Right hindlimb (tissue), 1 donor: Measurements from ENCODE around the gene PPP3R2.
A peak's percentile ranks its signal among the peaks of the same experiment; 100 is the strongest.
"Not testable (repeated sequence)": the region's sequence is repeated elsewhere in the genome, so short reads cannot be mapped to it uniquely, and the experiment has no call there.

Source experiments
- DNase-seq: peaks from one replicate; pipeline ENCODE4 v3.0.0-alpha.2; 2018

PPP3R2 gene

GRCh38 chr9:101587332-101588043 lies 7.3 kb downstream of the PPP3R2 start:
- DNase-seq = no peak

DNA sequence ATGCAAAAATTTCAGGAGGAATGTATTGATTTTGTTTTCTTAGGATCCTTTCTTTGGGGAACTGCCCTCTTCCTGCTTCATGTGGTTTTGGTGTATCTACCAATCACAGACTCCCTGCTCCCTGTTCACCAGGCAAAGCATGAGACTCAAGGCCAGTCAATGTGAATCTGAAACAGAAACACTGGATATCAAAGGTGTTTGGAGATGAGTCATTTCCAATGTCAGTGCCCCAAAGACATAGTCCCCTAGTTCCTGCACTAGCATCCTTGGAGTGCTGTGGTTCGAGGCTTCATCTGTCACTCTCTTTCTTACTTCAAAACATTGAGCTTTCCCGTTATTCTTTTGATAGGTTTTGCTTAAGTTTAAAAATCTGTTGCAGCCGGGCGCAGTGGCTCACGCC lies 8.1 kb downstream of the PPP3R2 start:
- no peak for DNase-seq

DNA sequence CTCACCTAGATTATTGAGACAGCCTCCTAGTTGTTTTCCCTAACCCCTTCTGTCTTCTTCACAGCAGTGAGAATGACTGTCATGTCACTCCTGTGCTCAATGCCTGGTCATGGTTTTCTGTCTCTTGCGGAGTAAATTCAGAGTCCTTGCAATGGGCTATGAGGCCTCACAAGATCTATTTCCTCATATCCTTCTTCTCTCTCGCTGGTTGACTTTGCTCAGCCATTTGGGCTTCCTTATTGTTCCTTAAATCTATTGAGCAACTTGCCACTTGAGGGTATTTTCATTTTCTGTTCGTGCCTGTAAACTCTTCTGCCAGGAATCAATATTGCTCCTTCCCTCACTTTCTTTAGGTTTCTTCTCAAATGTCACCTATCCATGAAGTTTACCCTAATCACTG lies 9.0 kb downstream of the PPP3R2 start:
- DNase-seq = no peak

DNA sequence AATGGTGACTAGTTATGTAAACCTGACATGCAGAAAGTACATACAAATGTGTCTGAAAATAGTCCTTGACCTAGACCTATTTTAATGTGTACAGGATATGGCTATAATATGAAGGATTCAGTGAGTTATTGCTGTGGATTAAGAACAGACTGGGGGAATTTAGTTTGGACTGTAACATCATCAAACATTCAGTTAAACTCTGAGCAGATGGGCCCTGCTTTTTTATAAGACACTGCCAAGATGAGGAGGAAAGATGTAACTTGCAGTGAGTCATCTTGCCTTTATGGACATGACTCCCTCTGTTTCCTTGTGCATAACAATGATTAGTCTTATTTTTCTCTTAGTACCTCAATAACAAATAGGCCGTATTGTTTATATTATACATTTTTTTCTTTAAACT lies 12.2 kb downstream of the PPP3R2 start:
- DNase-seq = no peak

- peak; percentile 34 for DNase-seq
These were observed 14.8 kb downstream of the PPP3R2 start for GRCh38 chr9:101579711-101580545.

DNA sequence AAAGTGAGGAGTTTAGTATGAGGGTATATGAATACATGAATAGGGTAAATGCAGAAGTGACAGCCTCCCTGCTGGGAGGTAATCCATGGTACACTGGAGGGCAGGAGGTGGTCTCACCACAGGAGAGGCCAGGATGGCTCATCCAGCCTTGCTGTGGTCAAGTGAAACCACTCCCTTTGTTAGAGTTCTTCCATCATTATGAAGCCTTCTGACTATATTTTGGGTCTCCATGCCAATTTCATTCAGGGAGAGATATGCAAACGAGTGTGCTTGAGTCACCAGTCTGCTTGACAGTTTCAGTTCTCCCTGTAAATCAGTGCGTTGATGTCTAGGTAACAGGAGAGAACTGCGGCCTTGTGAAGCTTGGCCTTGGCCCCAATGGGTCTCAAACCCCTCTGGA lies 16.4 kb downstream of the PPP3R2 start:
- DNase-seq = no peak

- no peak for DNase-seq
These were observed 19.9 kb downstream of the PPP3R2 start for GRCh38 chr9:101574731-101575333.

- no peak for DNase-seq
These were observed 22.5 kb downstream of the PPP3R2 start for GRCh38 chr9:101572316-101572715.

DNA sequence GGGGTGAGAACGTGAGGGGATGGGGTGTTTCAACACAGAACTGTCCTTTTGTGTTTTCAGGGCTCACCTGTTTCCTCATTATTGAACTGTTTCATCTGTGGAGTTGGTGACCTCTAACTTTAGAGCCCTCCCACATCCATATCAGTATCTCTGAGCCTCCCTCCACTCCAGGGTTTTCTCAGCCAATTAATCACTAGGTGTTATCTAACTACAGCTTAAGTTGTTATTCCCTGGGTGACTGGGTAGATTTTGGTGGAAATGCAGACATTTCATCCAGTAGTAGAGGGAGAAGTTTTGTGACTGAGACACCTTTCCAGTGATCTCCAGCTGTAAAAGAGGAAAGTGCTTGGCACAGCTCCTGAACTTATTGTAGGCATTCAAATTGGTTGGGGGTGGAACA lies 23.7 kb downstream of the PPP3R2 start:
- no peak for DNase-seq

DNA sequence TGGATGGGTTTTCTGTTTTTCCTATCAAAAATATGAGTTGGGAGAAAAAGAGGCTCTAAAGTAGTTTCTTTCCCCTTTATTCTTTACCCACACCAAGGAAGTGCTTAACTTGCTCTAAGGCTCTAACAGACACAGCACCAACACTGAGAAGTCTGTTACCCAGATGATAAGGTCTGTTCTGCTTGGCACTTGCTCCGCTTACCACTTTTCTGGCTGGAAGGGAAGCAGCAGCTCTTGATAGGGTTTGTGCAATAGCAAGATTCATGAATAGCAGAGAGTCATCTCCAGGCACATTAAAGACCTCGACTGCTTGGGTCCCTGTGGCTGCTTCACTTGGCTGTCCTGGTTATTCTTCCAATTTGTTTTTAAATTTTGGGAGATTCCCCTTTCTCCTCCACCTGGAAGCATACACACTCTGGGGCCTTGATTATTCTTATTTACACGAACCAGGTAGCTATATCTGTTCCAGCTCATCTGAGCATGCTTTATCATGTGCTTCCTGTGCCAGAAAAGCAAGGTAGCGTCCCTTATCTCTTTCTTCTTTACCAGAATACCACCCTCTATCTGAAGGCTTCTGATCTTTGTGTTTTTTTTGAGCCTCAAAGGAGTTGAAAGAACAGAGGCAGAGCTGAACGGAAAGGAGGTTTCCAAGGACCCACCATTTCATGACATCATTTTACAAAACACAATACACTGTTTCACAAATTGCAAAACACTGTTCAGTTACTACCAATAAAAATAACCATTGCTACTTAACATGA lies 24.8 kb downstream of the PPP3R2 start:
- no peak for DNase-seq

DNA sequence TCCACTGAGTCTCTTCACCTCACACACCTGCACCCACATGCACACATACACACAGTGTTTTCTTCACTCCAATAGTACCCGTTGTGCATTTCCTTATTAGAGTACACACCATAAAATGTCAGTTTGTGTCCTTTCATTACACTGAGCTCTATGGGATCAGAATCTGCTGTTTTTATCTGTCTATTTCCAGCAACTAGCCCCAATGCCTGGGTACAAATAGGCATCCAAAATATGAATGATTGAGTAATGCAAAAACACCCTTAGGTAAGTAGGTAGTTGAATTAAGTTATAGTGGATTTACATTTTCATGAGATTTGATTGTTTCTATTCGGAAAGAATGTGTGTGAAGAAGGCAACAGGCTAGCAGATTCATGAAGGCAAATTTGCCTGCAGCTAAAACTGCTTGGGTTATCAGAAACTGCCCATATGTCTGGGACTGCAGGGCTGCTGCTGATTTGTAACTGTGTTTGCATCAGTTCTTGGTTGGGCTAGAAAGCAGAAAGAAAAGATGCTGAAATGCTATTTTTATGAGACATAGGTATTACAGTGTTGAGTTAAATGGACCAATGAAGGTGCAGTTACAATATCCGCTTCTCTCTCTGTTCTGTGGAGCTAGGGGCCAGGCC lies 26.9 kb downstream of the PPP3R2 start:
- no peak for DNase-seq

DNA sequence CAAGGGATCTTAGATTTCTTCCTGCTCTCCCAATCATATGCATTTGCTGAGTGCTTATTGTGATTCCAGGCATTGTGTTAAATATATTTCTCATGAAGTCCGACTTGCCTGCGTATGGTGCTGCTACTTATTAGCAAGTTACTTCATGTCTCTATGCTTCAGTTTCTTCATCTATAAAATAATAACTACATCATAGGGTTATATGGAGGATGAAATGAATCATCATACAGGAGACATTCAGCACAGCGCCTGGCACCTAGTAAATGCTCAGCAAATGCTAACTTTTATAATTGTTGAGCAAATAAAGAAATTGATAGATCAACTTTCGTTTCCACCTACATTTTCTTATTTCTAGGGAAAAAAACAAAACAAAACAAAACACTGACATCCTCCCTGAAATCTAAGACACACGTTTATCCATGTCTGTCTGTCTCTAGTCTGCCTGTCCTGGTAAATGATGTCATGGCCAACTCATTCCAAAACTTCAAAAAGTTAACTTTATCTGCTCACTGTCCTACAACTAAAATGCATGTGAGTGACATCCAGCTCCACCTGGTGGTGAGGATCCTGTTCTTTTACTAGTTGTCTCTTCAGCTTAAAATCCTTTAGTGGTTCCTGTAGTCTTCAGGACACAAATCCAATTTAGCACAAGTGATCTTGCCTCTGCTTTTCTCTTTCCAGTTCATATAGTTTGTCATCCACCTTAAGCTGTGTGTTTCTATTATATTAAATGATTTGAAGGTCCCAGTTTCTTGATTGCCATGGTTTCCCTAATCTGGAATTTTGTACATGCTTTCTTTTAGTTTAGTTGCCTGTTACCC lies 27.7 kb downstream of the PPP3R2 start:
- DNase-seq = no peak

- no peak for DNase-seq
These were observed 30.5 kb downstream of the PPP3R2 start for GRCh38 chr9:101564252-101564651.

- DNase-seq = no peak
These were observed 31.8 kb downstream of the PPP3R2 start for GRCh38 chr9:101562966-101563365.

GRCh38 chr9:101561740-101562139 lies 33.0 kb downstream of the PPP3R2 start:
- DNase-seq = no peak

DNA sequence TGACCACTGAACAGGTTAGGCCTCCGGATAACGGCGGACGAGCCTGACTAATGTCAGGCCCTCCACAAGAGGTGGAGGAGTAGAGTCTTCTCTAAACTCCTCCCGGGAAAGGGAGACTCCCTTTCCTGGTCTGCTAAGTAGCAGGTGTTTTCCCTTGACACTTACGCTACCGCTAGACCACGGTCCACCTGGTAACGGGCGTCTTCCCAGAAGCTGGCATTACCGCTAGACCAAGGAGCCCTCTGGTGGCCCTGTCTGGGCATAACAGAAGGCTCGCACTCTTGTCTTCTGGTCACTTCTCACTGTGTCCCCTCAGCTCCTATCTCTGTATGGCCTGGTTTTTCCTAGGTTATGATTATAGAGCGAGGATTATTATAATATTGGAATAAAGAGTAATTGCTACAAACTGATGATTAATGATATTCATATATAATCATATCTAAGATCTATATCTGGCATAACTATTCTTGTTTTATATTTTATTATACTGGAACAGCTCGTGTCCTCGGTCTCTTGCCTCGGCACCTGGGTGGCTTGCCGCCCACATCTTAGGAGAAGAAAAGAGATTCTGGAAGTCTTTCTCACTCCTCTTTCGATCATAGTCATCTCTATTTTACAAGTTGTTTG lies 45.2 kb downstream of the PPP3R2 start:
- not testable (repeated sequence) for DNase-seq

- no peak for DNase-seq
These were observed 51.6 kb downstream of the PPP3R2 start for GRCh38 chr9:101543098-101543735.
